Inflammatory macrophage (primary cell): ENCODE measurements around the gene TRMT1.
A peak's percentile ranks its signal among the peaks of the same experiment; 100 is the strongest.

Source experiments
- DNase-seq, 2 donors: peaks; one replicate each; pipeline ENCODE4 v3.0.0-alpha.2; 2020 to 2022

Gene TRMT1

GRCh38 chr19:13122980-13123957, 6.7 kb upstream of the TRMT1 start:
- no peak for DNase-seq

- DNase-seq = no peak
Measured at GRCh38 chr19:13122275-13122878, 5.8 kb upstream of the TRMT1 start.

GRCh38 chr19:13121551-13122274, 5.2 kb upstream of the TRMT1 start:
- DNase-seq = no peak

GRCh38 chr19:13120817-13121216, 4.3 kb upstream of the TRMT1 start:
- DNase-seq = no peak

GRCh38 chr19:13120031-13120430, 3.5 kb upstream of the TRMT1 start:
- DNase-seq = peak; percentile 43 to 57

GRCh38 chr19:13119627-13120026, 3.1 kb upstream of the TRMT1 start:
- DNase-seq = peak; percentile 67 to 89

- peak; percentile 29 to 62 for DNase-seq
Measured at GRCh38 chr19:13118424-13119193, 2.1 kb upstream of the TRMT1 start.

- peak; percentile 89 to 94 for DNase-seq
Measured at GRCh38 chr19:13117772-13118423, 1.4 kb upstream of the TRMT1 start, which contains the start of gene NACC1. Gene NACC1, plus strand, starts transcription at chr19:13118264. Its CDS starts 16,944 bp downstream, at chr19:13135208.

- no peak for DNase-seq
Measured at GRCh38 chr19:13117176-13117771, 734 bp upstream of the TRMT1 start.

GRCh38 chr19:13115936-13116281, 631 bp downstream of the TRMT1 start:
- peak in 1 of 2 donors; percentile 14 for DNase-seq

- no peak for DNase-seq
Measured at GRCh38 chr19:13112555-13112954, 4.0 kb downstream of the TRMT1 start.

- no peak for DNase-seq
Measured at GRCh38 chr19:13110099-13110610, 6.4 kb downstream of the TRMT1 start.

- no peak for DNase-seq
Measured at GRCh38 chr19:13109361-13110098, 7.0 kb downstream of the TRMT1 start.

- peak; percentile 28 to 54 for DNase-seq
Measured at GRCh38 chr19:13104848-13105711, 11.5 kb downstream of the TRMT1 start.

GRCh38 chr19:13104360-13104847, 12.1 kb downstream of the TRMT1 start:
- DNase-seq = peak; percentile 53 to 61

- peak in 1 of 2 donors; percentile 27 for DNase-seq
Measured at GRCh38 chr19:13103581-13104359, 12.8 kb downstream of the TRMT1 start.

GRCh38 chr19:13102666-13103580, 13.6 kb downstream of the TRMT1 start, which contains the start of gene LYL1:
Gene LYL1, minus strand, starts transcription at chr19:13102858. Its CDS starts 1,687 bp downstream, at chr19:13101171.
- DNase-seq = peak; percentile 92 to 94
